AG10803 (cell line): ENCODE results near the gene IL31.

Experiments
- DNase-seq: peaks from one replicate; pipeline ENCODE4 v3.0.0; 2010; ENCODE audit warnings: low read depth
- H3K4me3 ChIP-seq: 2 replicates; pipeline ENCODE4 v1.5.1; 2011; ENCODE audit warnings: mild to moderate bottlenecking, low read length, control low read depth
- TF ChIP-seq, protein P1 (sequence below): conservative IDR thresholded peaks from 2 replicates; pipeline ENCODE4 v1.5.1; 2011; ENCODE audit warnings: mild to moderate bottlenecking, low read length, control low read depth, inconsistent platforms

IL31 gene

GRCh38 chr12:122123051-122123760 lies 50.8 kb downstream of the IL31 start:
- no peak overlapping the region for H3K4me3 ChIP-seq
- TF ChIP-seq, protein P1, sequence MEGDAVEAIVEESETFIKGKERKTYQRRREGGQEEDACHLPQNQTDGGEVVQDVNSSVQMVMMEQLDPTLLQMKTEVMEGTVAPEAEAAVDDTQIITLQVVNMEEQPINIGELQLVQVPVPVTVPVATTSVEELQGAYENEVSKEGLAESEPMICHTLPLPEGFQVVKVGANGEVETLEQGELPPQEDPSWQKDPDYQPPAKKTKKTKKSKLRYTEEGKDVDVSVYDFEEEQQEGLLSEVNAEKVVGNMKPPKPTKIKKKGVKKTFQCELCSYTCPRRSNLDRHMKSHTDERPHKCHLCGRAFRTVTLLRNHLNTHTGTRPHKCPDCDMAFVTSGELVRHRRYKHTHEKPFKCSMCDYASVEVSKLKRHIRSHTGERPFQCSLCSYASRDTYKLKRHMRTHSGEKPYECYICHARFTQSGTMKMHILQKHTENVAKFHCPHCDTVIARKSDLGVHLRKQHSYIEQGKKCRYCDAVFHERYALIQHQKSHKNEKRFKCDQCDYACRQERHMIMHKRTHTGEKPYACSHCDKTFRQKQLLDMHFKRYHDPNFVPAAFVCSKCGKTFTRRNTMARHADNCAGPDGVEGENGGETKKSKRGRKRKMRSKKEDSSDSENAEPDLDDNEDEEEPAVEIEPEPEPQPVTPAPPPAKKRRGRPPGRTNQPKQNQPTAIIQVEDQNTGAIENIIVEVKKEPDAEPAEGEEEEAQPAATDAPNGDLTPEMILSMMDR = peak; percentile 77
- peak; percentile 56 for DNase-seq
